Measurements from ENCODE around the gene FBXO4. TPM values are rescaled to one million over a fixed set of nuclear protein-coding genes. Genes with fewer than 3 reads are reported as not detected.

The FBXO4 gene
- total RNA-seq, 6 experiments from 2014 or later = 5.1 to 14.6 (median 6.3) TPM

GRCh38 chr5:41878643-41879478, 46.2 kb upstream of the FBXO4 start:
- H3K27me3 ChIP-seq = no peaks in the 10 kb centered on the region
- no peak overlapping the region for H3K4me3 ChIP-seq
- no peak overlapping the region for H3K27ac ChIP-seq
- peaks cover 0 to 3% (median 0%) of the 10 kb centered on the region in 4 donors for H3K4me1 ChIP-seq
- no peaks in the 10 kb centered on the region for H3K36me3 ChIP-seq
- ATAC-seq (no peak), DNase-seq (no peak)
- intact Hi-C loops (cut with DNase I) = no loop called here
- TF ChIP-seq POLR2A (IDR thresholded peaks at IDR 0.05) = no peak
- WGBS (ENCODE audit: insufficient coverage, low coverage, low lambda C conversion rate, missing lambda C conversion rate) = 48% methylated on average over 3 of the region's 3 CpGs
- H3K9me3 ChIP-seq = no peaks in the 10 kb centered on the region

- ATAC-seq (no peak), DNase-seq (no peak)
- Histone ChIP-seq H3K27me3 (no peaks in the 10 kb centered on the region), H3K4me1 (peaks cover 0 to 3% (median 0%) of the 10 kb centered on the region in 4 donors), H3K36me3 (no peaks in the 10 kb centered on the region), H3K9me3 (peaks cover 0 to 2% (median 0%) of the 10 kb centered on the region in 4 donors), H3K27ac (no peak overlapping the region), H3K4me3 (no peak overlapping the region)
- intact Hi-C loops (cut with DNase I) = no loop called here
- TF ChIP-seq CTCF (IDR thresholded peaks at IDR 0.05) (no peak), POLR2A (IDR thresholded peaks at IDR 0.05) (no peak)
- WGBS (ENCODE audit: insufficient coverage, low coverage, low lambda C conversion rate, missing lambda C conversion rate) = 71% methylated on average over 5 of the region's 5 CpGs
Observed at GRCh38 chr5:41882765-41883164, 42.3 kb upstream of the FBXO4 start.

- TF ChIP-seq POLR2A (IDR thresholded peaks at IDR 0.05) = no peak
- TF ChIP-seq CTCF (IDR thresholded peaks at IDR 0.05) = no peak
- DNase-seq = no peak
- Histone ChIP-seq H3K27ac (no peak overlapping the region), H3K36me3 (no peaks in the 10 kb centered on the region), H3K9me3 (peaks cover 0 to 2% (median 0%) of the 10 kb centered on the region in 4 donors), H3K27me3 (no peaks in the 10 kb centered on the region), H3K4me3 (no peak overlapping the region), H3K4me1 (peaks cover 0 to 3% (median 0%) of the 10 kb centered on the region in 4 donors)
- no peak for ATAC-seq
- intact Hi-C loops (cut with DNase I) = no loop called here
- 50% methylated on average over 1 of the region's 3 CpGs for WGBS (ENCODE audit: insufficient coverage, low coverage, low lambda C conversion rate, missing lambda C conversion rate)
Observed at GRCh38 chr5:41883243-41883642, 41.8 kb upstream of the FBXO4 start.

- no peak for DNase-seq
- 91% methylated on average over 1 of the region's 2 CpGs for WGBS (ENCODE audit: insufficient coverage, low coverage, low lambda C conversion rate, missing lambda C conversion rate)
- ATAC-seq = no peak
- intact Hi-C loops (cut with DNase I) = no loop called here
- Histone ChIP-seq H3K9me3 (peaks cover 0 to 2% (median 0%) of the 10 kb centered on the region in 4 donors), H3K4me3 (no peak overlapping the region), H3K36me3 (no peaks in the 10 kb centered on the region), H3K4me1 (no peaks in the 10 kb centered on the region), H3K27me3 (no peaks in the 10 kb centered on the region), H3K27ac (no peak overlapping the region)
- TF ChIP-seq CTCF (IDR thresholded peaks at IDR 0.05) = no peak
- TF ChIP-seq POLR2A (IDR thresholded peaks at IDR 0.05) = no peak
Observed at GRCh38 chr5:41883936-41884335, 41.1 kb upstream of the FBXO4 start.

GRCh38 chr5:41885286-41885685, 39.8 kb upstream of the FBXO4 start:
- no peak for DNase-seq
- Histone ChIP-seq H3K9me3 (peaks cover 0 to 2% (median 0%) of the 10 kb centered on the region in 4 donors), H3K27ac (no peak overlapping the region), H3K4me3 (no peak overlapping the region), H3K27me3 (no peaks in the 10 kb centered on the region), H3K4me1 (no peaks in the 10 kb centered on the region), H3K36me3 (no peaks in the 10 kb centered on the region)
- no peak for ATAC-seq
- intact Hi-C loops (cut with DNase I) = no loop called here
- TF ChIP-seq POLR2A (IDR thresholded peaks at IDR 0.05) = no peak
- no peak for TF ChIP-seq CTCF (IDR thresholded peaks at IDR 0.05)
